Measurements from ENCODE around the gene SCNN1G. TPM values are rescaled to one million over a fixed set of nuclear protein-coding genes. Genes with fewer than 3 reads are reported as not detected.

The SCNN1G gene
- total and polyA plus RNA-seq, 9 donors: 0.07 to 0.17 (median 0.07) TPM; not detected in 6

DNA sequence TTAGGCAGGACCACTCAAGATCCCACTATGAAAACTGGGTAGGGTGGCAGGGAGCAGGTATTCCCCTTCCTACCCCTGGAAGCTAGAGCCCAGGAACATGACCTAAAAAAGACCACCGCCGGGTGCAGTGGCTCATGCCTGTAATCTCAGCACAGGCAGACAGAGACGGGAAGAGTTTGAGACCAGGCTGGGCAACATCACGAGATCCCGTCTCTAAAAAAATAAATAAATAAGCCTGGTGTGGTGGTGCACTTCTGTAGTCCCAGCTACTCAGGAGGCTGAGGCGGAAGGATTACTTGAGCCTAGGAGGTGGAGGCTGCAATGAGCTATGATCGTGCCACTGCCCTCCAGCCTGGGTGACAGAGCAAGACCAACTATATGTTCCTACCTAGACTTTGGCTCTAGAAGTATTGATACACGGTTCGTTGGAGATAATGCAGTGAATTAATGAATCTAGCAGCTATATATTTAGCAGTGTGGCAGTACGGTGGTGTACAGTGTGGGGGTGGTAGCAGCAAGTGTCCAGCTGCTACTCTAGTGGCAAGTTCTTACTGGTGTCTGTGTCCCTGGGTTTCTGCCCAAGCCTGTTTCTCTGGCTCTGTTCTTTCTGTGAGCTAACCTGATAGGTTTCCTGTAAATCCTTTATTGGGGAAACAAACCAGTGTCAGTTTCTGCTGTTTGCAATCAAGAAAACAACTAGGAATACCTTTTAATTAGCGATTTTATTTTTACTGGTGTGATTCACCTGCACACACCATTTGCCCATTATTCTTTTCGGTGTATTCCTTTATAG lies 30.0 kb upstream of the SCNN1G start:
- no peak for DNase-seq
- no peak overlapping the region for H3K27ac ChIP-seq (ENCODE audit: low read length)
- 84% methylated on average over 8 of the region's 12 CpGs for WGBS (ENCODE audit: insufficient coverage)

DNA sequence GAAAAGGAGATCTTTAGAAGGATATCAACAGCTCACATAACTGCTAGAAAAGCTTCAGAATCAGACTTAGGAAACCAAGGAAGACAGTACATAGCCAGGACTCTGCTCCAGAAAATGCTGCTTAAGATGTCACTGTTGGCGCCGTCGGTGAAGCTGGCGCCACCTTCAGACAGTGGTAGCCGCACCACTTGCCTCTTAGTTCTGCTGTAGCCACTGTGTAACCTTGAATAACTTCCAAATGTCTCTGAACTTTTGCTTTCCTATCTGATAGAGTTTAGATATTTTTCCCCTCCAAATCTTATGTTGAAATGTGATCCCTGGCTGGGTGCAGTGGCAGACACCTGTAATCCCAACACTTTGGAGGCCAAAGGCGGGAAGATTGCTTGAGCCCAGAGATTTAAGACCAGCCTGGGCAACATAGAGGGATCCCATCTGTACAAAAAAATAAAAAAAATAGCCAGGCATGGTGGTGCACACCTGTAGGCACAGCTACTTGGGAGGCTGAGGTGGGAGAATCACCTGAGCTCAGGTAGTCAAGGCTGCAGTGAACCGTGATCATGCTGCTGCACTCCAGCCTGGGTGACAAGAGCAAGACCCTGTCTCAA lies 27.0 kb upstream of the SCNN1G start:
- Histone ChIP-seq H3K36me3 (ENCODE audit: control insufficient read depth, insufficient read depth, low read length) (no peaks in the 10 kb centered on the region), H3K4me3 (ENCODE audit: low read length) (no peak overlapping the region), H3K9me3 (replicated peaks; ENCODE audit: control insufficient read depth, low read depth, low read length) (no peaks in the 10 kb centered on the region), H3K27ac (ENCODE audit: low read length) (no peak overlapping the region), H3K4me1 (ENCODE audit: control insufficient read depth, insufficient read depth, low read length) (no peaks in the 10 kb centered on the region), H3K27me3 (ENCODE audit: control insufficient read depth, insufficient read depth, low read length) (peaks cover 8% of the 10 kb centered on the region)
- WGBS (ENCODE audit: insufficient coverage): 16% methylated on average over 6 of the region's 7 CpGs
- DNase-seq: no peak

More for the DNA sequence above, 30.0 kb upstream of the SCNN1G start:
- peaks cover 8% of the 10 kb centered on the region for H3K4me1 ChIP-seq (ENCODE audit: control insufficient read depth, insufficient read depth, low read length)
- H3K9me3 ChIP-seq (replicated peaks; ENCODE audit: control insufficient read depth, low read depth, low read length): no peaks in the 10 kb centered on the region
- H3K27me3 ChIP-seq (ENCODE audit: control insufficient read depth, insufficient read depth, low read length): peaks cover 8% of the 10 kb centered on the region
- no peaks in the 10 kb centered on the region for H3K36me3 ChIP-seq (ENCODE audit: control insufficient read depth, insufficient read depth, low read length)
- no peak overlapping the region for H3K4me3 ChIP-seq (ENCODE audit: low read length)

DNA sequence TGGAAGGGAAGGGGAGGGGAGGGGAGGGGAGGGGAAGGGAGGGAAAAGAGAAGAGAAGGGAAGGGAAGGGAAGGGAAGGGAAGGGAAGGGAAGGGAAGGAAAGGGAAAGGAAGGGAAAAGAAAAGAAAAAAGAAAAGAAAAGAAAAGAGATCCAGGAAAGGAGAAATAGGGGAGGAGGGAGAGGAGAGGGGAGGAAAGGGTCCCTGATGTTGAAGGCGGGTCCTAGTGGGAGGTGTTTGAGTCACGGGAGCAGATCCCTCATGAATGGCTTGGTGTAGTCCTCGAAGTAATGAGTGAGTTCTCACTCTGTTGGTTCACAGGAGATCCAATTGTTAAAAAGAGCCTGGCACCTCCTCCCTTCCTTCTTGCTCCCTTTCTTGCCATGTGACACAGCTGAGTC lies 26.4 kb upstream of the SCNN1G start:
- H3K4me3 ChIP-seq (ENCODE audit: low read length): no peak overlapping the region
- H3K9me3 ChIP-seq (replicated peaks; ENCODE audit: control insufficient read depth, low read depth, low read length): no peaks in the 10 kb centered on the region
- H3K4me1 ChIP-seq (ENCODE audit: control insufficient read depth, insufficient read depth, low read length): no peaks in the 10 kb centered on the region
- no peak for DNase-seq
- H3K36me3 ChIP-seq (ENCODE audit: control insufficient read depth, insufficient read depth, low read length): no peaks in the 10 kb centered on the region
- H3K27me3 ChIP-seq (ENCODE audit: control insufficient read depth, insufficient read depth, low read length): peaks cover 8% of the 10 kb centered on the region
- no peak overlapping the region for H3K27ac ChIP-seq (ENCODE audit: low read length)
- 86% methylated on average over 1 of the region's 3 CpGs for WGBS (ENCODE audit: insufficient coverage)

DNA sequence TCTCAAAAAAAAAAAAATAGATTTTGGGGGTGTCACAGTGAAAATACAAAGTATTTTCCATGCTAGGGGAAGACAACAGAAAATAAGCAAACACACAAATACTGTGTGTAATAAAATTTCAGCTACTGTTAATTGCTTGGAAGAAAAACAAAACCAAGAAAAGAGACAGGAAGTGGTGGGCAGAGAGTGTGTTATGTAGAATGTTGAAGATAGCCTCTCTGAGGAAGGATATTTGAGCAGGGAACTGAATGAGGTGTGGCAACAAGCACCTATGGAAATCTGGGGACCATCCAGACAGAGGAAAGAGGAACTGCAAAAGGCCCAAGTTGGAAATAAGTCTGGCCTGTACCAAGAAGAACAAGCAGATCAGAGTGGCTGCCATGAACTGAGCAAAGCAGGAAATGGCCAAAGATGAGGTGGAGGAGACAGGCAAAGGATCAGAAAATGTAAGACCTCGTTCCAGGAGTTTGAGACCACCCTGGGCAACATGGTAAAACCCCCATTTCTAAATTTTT lies 25.5 kb upstream of the SCNN1G start:
- H3K4me3 ChIP-seq (ENCODE audit: low read length): no peak overlapping the region
- 50% methylated on average over 1 of the region's 1 CpG for WGBS (ENCODE audit: insufficient coverage)
- no peak for DNase-seq
- no peaks in the 10 kb centered on the region for H3K9me3 ChIP-seq (replicated peaks; ENCODE audit: control insufficient read depth, low read depth, low read length)
- H3K4me1 ChIP-seq (ENCODE audit: control insufficient read depth, insufficient read depth, low read length): no peaks in the 10 kb centered on the region
- H3K27me3 ChIP-seq (ENCODE audit: control insufficient read depth, insufficient read depth, low read length): peaks cover 8% of the 10 kb centered on the region
- no peak overlapping the region for H3K27ac ChIP-seq (ENCODE audit: low read length)
- no peaks in the 10 kb centered on the region for H3K36me3 ChIP-seq (ENCODE audit: control insufficient read depth, insufficient read depth, low read length)

DNA sequence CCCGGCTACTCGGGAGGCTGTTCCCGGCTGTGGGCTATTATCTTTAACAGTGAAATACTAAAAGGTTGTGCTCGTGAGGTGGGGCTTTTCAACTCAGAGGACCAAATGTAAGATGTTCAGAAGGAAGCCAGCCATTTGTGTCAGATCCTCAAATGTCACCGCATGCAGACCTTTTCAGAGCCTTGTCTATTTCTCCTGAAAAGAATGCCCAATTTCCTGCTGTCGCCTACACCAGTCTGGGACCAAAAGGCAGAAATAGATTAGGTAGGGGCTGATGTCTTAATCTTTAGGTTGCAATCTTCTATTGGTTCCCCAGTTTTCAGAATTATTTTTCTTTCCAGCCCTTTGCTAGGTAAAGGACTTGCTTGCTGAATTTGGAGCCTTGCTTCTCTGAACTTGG lies 24.4 kb upstream of the SCNN1G start:
- WGBS (ENCODE audit: insufficient coverage): 83% methylated on average over 2 of the region's 6 CpGs
- H3K27ac ChIP-seq (ENCODE audit: low read length): no peak overlapping the region
- H3K4me1 ChIP-seq (ENCODE audit: control insufficient read depth, insufficient read depth, low read length): no peaks in the 10 kb centered on the region

DNA sequence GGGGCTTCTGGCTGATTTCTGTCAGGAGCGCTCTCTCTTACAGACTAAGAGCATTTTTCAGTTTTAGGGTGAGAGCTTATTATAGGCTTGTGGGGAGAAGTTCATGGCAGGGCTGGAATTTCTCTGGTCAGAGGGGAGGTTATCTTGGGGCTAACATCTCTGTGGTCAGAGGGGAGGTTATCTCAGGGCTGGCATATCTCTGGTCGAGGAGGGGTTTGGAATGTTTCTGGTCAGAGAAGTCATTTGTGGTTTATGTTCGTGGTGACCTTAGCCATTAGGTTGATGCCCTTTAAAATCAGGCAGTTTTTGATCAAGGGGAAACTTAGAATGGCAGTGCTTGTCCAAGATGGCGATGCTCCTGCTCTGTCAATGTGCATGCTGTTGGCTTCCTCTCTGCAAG lies 22.5 kb upstream of the SCNN1G start:
- no peak overlapping the region for H3K27ac ChIP-seq (ENCODE audit: low read length)
- no peak for DNase-seq
- H3K4me1 ChIP-seq (ENCODE audit: control insufficient read depth, insufficient read depth, low read length): no peaks in the 10 kb centered on the region
- WGBS (ENCODE audit: insufficient coverage): 57% methylated on average over 4 of the region's 4 CpGs
- no peak overlapping the region for H3K4me3 ChIP-seq (ENCODE audit: low read length)
- no peaks in the 10 kb centered on the region for H3K36me3 ChIP-seq (ENCODE audit: control insufficient read depth, insufficient read depth, low read length)
- H3K9me3 ChIP-seq (replicated peaks; ENCODE audit: control insufficient read depth, low read depth, low read length): no peaks in the 10 kb centered on the region
- H3K27me3 ChIP-seq (ENCODE audit: control insufficient read depth, insufficient read depth, low read length): peaks cover 8% of the 10 kb centered on the region

More for the DNA sequence above, 24.4 kb upstream of the SCNN1G start:
- Histone ChIP-seq H3K4me3 (ENCODE audit: low read length) (no peak overlapping the region), H3K36me3 (ENCODE audit: control insufficient read depth, insufficient read depth, low read length) (no peaks in the 10 kb centered on the region), H3K9me3 (replicated peaks; ENCODE audit: control insufficient read depth, low read depth, low read length) (no peaks in the 10 kb centered on the region), H3K27me3 (ENCODE audit: control insufficient read depth, insufficient read depth, low read length) (peaks cover 8% of the 10 kb centered on the region)
- DNase-seq: no peak

DNA sequence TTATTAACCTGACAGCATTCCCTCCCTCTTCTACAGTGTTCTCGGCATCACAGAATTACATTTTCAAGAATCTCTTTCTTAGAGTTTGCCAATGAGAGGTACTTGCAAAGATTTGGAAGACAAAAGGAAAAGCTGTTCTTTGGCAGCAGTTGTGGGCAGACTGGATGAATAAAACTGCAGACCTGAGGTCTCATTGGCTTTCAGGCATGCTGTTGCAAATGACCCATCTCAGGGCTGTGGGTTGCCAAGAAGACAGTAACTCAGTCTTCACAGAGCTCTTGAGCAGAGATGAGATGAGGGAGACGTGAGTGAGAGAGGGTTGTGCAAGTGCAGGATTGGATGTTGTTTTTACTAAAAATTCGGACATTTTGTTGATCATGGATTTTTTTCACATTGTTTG lies 22.0 kb upstream of the SCNN1G start:
- no peak overlapping the region for H3K4me3 ChIP-seq (ENCODE audit: low read length)
- 61% methylated on average over 2 of the region's 3 CpGs for WGBS (ENCODE audit: insufficient coverage)
- peaks cover 6% of the 10 kb centered on the region for H3K27me3 ChIP-seq (ENCODE audit: control insufficient read depth, insufficient read depth, low read length)
- DNase-seq: peak; percentile 44
- no peak overlapping the region for H3K27ac ChIP-seq (ENCODE audit: low read length)
- no peaks in the 10 kb centered on the region for H3K36me3 ChIP-seq (ENCODE audit: control insufficient read depth, insufficient read depth, low read length)
- no peaks in the 10 kb centered on the region for H3K4me1 ChIP-seq (ENCODE audit: control insufficient read depth, insufficient read depth, low read length)
- H3K9me3 ChIP-seq (replicated peaks; ENCODE audit: control insufficient read depth, low read depth, low read length): no peaks in the 10 kb centered on the region

DNA sequence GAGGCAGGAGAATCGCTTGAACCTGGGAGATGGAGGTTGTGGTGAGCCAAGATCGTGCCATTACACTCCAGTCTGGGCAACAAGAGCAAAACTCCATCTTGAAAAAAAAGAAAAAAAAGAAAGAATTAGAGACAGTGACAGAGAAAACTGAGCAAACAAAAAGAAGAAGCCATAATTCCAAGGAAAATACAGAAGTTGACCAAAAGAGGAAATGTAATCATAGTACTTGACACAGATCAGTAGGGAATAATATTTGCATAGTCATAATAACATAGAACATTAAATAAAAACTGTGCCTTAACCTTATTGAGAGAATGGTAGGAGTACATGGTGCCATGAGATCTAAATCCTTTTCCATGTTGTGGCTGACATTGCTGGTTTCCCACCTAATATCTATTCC lies 18.6 kb upstream of the SCNN1G start:
- H3K27me3 ChIP-seq (ENCODE audit: control insufficient read depth, insufficient read depth, low read length): no peaks in the 10 kb centered on the region
- 100% methylated on average over 2 of the region's 2 CpGs for WGBS (ENCODE audit: insufficient coverage)
- no peaks in the 10 kb centered on the region for H3K4me1 ChIP-seq (ENCODE audit: control insufficient read depth, insufficient read depth, low read length)
- no peak for DNase-seq
- H3K9me3 ChIP-seq (replicated peaks; ENCODE audit: control insufficient read depth, low read depth, low read length): no peaks in the 10 kb centered on the region
- no peak overlapping the region for H3K4me3 ChIP-seq (ENCODE audit: low read length)
- H3K36me3 ChIP-seq (ENCODE audit: control insufficient read depth, insufficient read depth, low read length): no peaks in the 10 kb centered on the region
- H3K27ac ChIP-seq (ENCODE audit: low read length): no peak overlapping the region

DNA sequence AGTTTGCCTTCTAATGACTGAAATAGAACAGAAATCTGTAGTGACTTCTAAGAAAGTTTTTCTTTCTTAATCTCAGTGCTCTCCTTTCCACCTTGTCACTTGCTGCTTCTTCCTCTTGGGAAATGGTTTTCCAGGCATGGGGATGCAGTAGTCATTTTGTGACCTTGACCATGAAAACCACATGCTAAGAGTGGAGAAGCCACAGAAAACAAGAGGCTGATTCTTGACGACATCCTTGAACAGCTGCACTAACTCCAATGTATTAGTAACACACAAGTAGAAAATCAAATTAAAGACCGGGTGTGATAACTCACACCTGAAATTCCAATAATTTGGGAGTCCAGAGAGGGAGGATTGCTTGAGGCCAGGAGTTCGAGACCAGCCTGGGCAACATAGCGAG lies 17.8 kb upstream of the SCNN1G start:
- no peaks in the 10 kb centered on the region for H3K4me1 ChIP-seq (ENCODE audit: control insufficient read depth, insufficient read depth, low read length)
- H3K4me3 ChIP-seq (ENCODE audit: low read length): no peak overlapping the region
- DNase-seq: no peak
- H3K27me3 ChIP-seq (ENCODE audit: control insufficient read depth, insufficient read depth, low read length): no peaks in the 10 kb centered on the region
- no peaks in the 10 kb centered on the region for H3K36me3 ChIP-seq (ENCODE audit: control insufficient read depth, insufficient read depth, low read length)
- no peak overlapping the region for H3K27ac ChIP-seq (ENCODE audit: low read length)
- WGBS (ENCODE audit: insufficient coverage): no CpG with 5 or more reads among the region's 4 CpGs
- no peaks in the 10 kb centered on the region for H3K9me3 ChIP-seq (replicated peaks; ENCODE audit: control insufficient read depth, low read depth, low read length)

DNA sequence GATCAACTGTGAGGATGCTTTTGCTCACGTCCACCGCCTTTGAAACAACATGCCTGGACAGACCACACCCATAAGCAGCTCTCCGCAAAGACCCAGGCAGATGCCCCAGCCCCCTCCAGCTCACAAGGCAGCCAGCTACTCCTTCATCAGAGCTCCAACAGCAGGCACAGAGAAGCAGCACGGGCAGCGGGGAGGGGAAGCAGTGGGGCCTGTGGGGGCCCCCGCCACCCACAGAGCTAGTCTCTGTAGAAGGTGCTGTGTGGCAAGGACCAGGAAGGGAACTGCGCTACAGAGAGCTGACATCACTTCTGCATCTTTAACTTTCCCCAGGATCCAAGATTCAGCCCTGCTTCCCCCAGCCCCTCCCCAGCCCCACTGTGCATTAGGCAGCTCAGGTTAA lies 10.0 kb upstream of the SCNN1G start:
- 60% methylated on average over 1 of the region's 7 CpGs for WGBS (ENCODE audit: insufficient coverage)
- no peaks in the 10 kb centered on the region for H3K36me3 ChIP-seq (ENCODE audit: control insufficient read depth, insufficient read depth, low read length)
- H3K4me3 ChIP-seq (ENCODE audit: low read length): no peak overlapping the region
- H3K27me3 ChIP-seq (ENCODE audit: control insufficient read depth, insufficient read depth, low read length): peaks cover 5% of the 10 kb centered on the region
- no peaks in the 10 kb centered on the region for H3K9me3 ChIP-seq (replicated peaks; ENCODE audit: control insufficient read depth, low read depth, low read length)
- no peak for DNase-seq
- no peak overlapping the region for H3K27ac ChIP-seq (ENCODE audit: low read length)
- H3K4me1 ChIP-seq (ENCODE audit: control insufficient read depth, insufficient read depth, low read length): no peaks in the 10 kb centered on the region
